AG09319 (cell line): ENCODE data around the gene EDN2.

Source experiments
- DNase-seq: peaks from one replicate; pipeline ENCODE4 v3.0.0-alpha.2; 2010; ENCODE audit warnings: low read depth; ENCODE audit errors: extremely low read depth
- CTCF ChIP-seq: IDR thresholded peaks from 2 replicates; pipeline ENCODE4 v1.5.1; 2011; ENCODE audit warnings: low read depth, mild to moderate bottlenecking, inconsistent platforms, low read length, moderate library complexity

Gene EDN2

GRCh38 chr1:41448821-41449220 lies 35.7 kb downstream of the EDN2 start:
- DNase-seq = no peak
- no peak for TF ChIP-seq CTCF

- no peak for DNase-seq
- no peak for TF ChIP-seq CTCF
Observed at GRCh38 chr1:41447995-41448770, 36.3 kb downstream of the EDN2 start.

- DNase-seq = no peak
- TF ChIP-seq CTCF = no peak
Observed at GRCh38 chr1:41446851-41447610, 37.5 kb downstream of the EDN2 start.

GRCh38 chr1:41444785-41445184 lies 39.7 kb downstream of the EDN2 start:
- no peak for TF ChIP-seq CTCF
- DNase-seq = no peak

- no peak for TF ChIP-seq CTCF
- DNase-seq = no peak
Observed at GRCh38 chr1:41444246-41444645, 40.2 kb downstream of the EDN2 start.

GRCh38 chr1:41442697-41443251 lies 41.7 kb downstream of the EDN2 start:
- no peak for DNase-seq
- no peak for TF ChIP-seq CTCF
